Neural progenitor cell (in vitro differentiated cells): ENCODE measurements around the gene FILIP1.

ENCODE experiments used
- CTCF ChIP-seq: fragments of 200-600 bp; sonication (generic); IDR thresholded peaks from 2 replicates; pipeline ENCODE4 v1.5.1; 2017; ENCODE audit warnings: antibody characterized with exemption, mild to moderate bottlenecking
- EZH2 ChIP-seq: fragments of 200-600 bp; sonication (generic); IDR thresholded peaks from 2 replicates; pipeline ENCODE4 v1.6.1; 2017; ENCODE audit warnings: antibody characterized with exemption, mild to moderate bottlenecking, moderate library complexity
- EZH2phosphoT487 ChIP-seq: fragments of 200-600 bp; sonication (generic); IDR thresholded peaks from 2 replicates; pipeline ENCODE4 v1.6.1; 2017; ENCODE audit warnings: antibody characterized with exemption

GRCh38 chr6:75504465-75505222 is 11.0 kb upstream of the FILIP1 start:
- TF ChIP-seq CTCF (no peak), EZH2 (no peak), EZH2phosphoT487 (no peak)
